HepG2 (cell line): Measurements from ENCODE around the gene ERCC6L2. TPM values are rescaled to one million over a fixed set of nuclear protein-coding genes. Genes with fewer than 3 reads are reported as not detected.

Experiments used
- DRAP1 ChIP-seq: IDR thresholded peaks from 2 replicates; pipeline ENCODE4 v1.6.1; 2016; ENCODE audit warnings: missing genetic modification reagents, missing compliant biosample characterization
- EP300 ChIP-seq, 3 experiments: sonication (generic) in 1 of 3; formaldehyde crosslinking in 1 of 3; IDR thresholded peaks; 2 replicates each; pipeline versions ENCODE4 v1.5.1 to v1.6.1; 2011 to 2020; ENCODE audit warnings: low read depth in 2 of 3, low read length in 2 of 3, borderline replicate concordance in 1 of 3, improper control_type of control experiment in 1 of 3, mild to moderate bottlenecking in 1 of 3, missing genetic modification reagents in 1 of 3, moderate library complexity in 1 of 3
- FOXA3 ChIP-seq: IDR thresholded peaks from 2 replicates; pipeline ENCODE4 v1.6.1; 2016; ENCODE audit warnings: missing genetic modification reagents, missing compliant biosample characterization
- KDM2A ChIP-seq: sonication (generic); formaldehyde crosslinking; IDR thresholded peaks from 2 replicates; pipeline ENCODE4 v1.4.0; 2020; ENCODE audit warnings: low read depth, missing genetic modification reagents, borderline replicate concordance
- MAFK ChIP-seq, 2 experiments: IDR thresholded peaks in 1 of 2; conservative IDR thresholded peaks in 1 of 2; 2 replicates each; pipeline ENCODE4 v1.6.1; 2011; ENCODE audit warnings: improper control_type of control experiment in 2 of 2, low read length in 2 of 2
- SAP130 ChIP-seq: IDR thresholded peaks from 2 replicates; pipeline ENCODE4 v1.6.1; 2016; ENCODE audit warnings: low read depth
- SP5 ChIP-seq: IDR thresholded peaks from 2 replicates; pipeline ENCODE4 v1.6.1; 2016; ENCODE audit warnings: low read depth, borderline replicate concordance
- TBX3 ChIP-seq: fragments of 450-650 bp; IDR thresholded peaks from 2 replicates; pipeline ENCODE4 v1.6.1; 2017; ENCODE audit warnings: antibody characterized with exemption, mild to moderate bottlenecking, inconsistent platforms, borderline replicate concordance
- ZBTB3 ChIP-seq: sonication (generic); formaldehyde crosslinking; IDR thresholded peaks from 2 replicates; pipeline ENCODE4 v1.4.0; 2020; ENCODE audit warnings: low read depth, mild to moderate bottlenecking, moderate library complexity, missing genetic modification reagents, borderline replicate concordance
- ZBTB7A ChIP-seq: sonication (generic); formaldehyde crosslinking; IDR thresholded peaks from 2 replicates; pipeline ENCODE4 v1.8.0; 2022; ENCODE audit warnings: mild to moderate bottlenecking, missing genetic modification reagents
- ZNF224 ChIP-seq: sonication (generic); formaldehyde crosslinking; IDR thresholded peaks from 2 replicates; pipeline ENCODE4 v1.5.0; 2020; ENCODE audit warnings: mild to moderate bottlenecking, missing genetic modification reagents
- ZNF264 ChIP-seq: sonication (generic); formaldehyde crosslinking; IDR thresholded peaks from 2 replicates; pipeline ENCODE4 v1.4.0; 2020; ENCODE audit warnings: missing genetic modification reagents
- ZNF292 ChIP-seq: sonication (generic); formaldehyde crosslinking; IDR thresholded peaks from 2 replicates; pipeline ENCODE4 v1.8.1; 2022; ENCODE audit warnings: mild to moderate bottlenecking, low read depth, missing genetic modification reagents, borderline replicate concordance
- ZNF431 ChIP-seq: sonication (generic); formaldehyde crosslinking; IDR thresholded peaks from 2 replicates; pipeline ENCODE4 v1.9.0; 2022; ENCODE audit warnings: missing genetic modification reagents, low read depth, mild to moderate bottlenecking, borderline replicate concordance
- ZNF44 ChIP-seq: sonication (generic); formaldehyde crosslinking; IDR thresholded peaks from 2 replicates; pipeline ENCODE4 v1.5.1; 2020; ENCODE audit warnings: mild to moderate bottlenecking, missing genetic modification reagents
- polyA plus RNA-seq, 8 experiments: library from polyadenylated mRNA; depleted of rRNA in 3 of 8; stranded (reverse) in 7 of 8; unstranded in 1 of 8; fragments of >200 nt; fragmentation: Illumina TruSeq in 4 of 8; extraction: Trizol in 4 of 8; gene quantifications; 2 replicates each; pipeline versions ENCODE4 v1.2.1 to v1.2.3, GENCODE V29; 2011 to 2016; ENCODE audit warnings: low read depth in 4 of 8, missing spikeins in 1 of 8, mixed read lengths in 1 of 8; ENCODE audit not compliant: insufficient read depth in 1 of 8
- total RNA-seq, 5 experiments: library from RNA; depleted of rRNA; stranded (reverse); fragments of >200 nt; fragmentation: Illumina TruSeq; extraction: Trizol; gene quantifications; 2 replicates each; pipeline ENCODE4 v1.2.3, GENCODE V29; 2016; ENCODE audit warnings: low read depth in 1 of 5
- TF ChIP-seq, protein P1 (sequence below): sonication (generic); formaldehyde crosslinking; IDR thresholded peaks from 2 replicates; pipeline ENCODE4 v1.4.0; 2020; ENCODE audit warnings: missing genetic modification reagents, borderline replicate concordance
- TF ChIP-seq, protein P2 (sequence below): sonication (generic); formaldehyde crosslinking; IDR thresholded peaks from 2 replicates; pipeline ENCODE4 v1.5.0; 2020; ENCODE audit warnings: missing genetic modification reagents

The ERCC6L2 gene
- total and polyA plus RNA-seq, 2 of the 13 experiments (the other 11 are each of a cell fraction or from before 2014, with no cell fraction given) = 13.4 to 45.9 TPM

DNA sequence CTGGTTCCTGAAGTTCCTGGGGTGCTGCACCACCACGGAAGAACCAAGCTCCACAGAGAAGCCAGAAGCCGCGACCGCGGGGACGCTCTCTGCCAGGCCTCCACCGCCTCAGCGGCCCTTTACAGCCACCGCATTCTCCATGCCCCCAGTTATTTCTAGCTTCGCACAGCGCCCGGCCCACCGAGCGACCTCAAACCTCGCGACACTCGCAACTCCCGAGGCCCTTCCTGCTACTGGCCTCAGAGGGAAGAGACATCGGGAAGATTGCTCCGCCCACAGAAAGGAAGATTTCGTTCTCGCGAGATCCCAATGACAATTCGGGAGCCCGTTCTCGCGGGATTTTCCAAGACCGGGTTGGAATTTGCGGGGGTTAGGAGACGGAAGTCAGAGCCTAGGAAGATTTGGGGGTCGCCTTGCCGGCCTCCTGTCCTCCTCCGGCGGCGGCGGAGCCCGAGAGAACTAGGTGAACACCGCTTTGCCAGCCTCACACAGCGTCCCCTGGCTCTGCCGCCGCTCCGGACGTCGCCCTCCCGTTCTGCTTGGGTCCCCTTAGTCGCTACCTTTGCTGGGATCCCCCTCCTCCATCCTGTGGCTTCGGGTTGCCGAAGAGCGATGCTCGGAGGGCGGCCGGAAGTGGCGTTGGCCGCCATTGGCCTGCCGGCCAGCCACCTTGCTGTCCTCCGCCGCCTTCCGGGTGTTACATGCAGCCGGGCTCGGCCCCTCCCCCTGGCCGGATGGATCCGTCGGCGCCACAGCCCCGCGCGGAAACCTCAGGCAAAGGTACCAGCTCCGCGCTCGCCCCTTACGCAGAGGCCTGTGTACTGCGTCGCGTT is at the start of gene ERCC6L2 (continued):
- TF ChIP-seq DRAP1 (CRISPR knock-in tag) (peak; percentile 91), SAP130 (CRISPR knock-in tag) (peak; percentile 88), KDM2A (CRISPR knock-in tag) (peak; percentile 96), ZNF224 (peak; percentile 95), TBX3 (peak; percentile 31; the same call in 1 of the 2 replicates), ZBTB7A (peak; percentile 32; the same call in 1 of the 2 replicates), MAFK (conservative IDR thresholded peaks at IDR 0.05 in 1 of 2, IDR thresholded peaks at IDR 0.05 in 1 of 2; ENCODE audit: low read length in 2 of 2) (no peak), ZBTB3 (0 out of 2 replicates have a peak, but pooled peaks have one; percentile 17), EP300 (IDR thresholded peaks at IDR 0.05; ENCODE audit: low read depth in 2 of 2, low read length in 2 of 2) (peak in 1 of 2 experiments; percentile 17; a peak in 2 of 4 replicates), EP300 (CRISPR knock-in tag; IDR thresholded peaks at IDR 0.05; ENCODE audit: borderline replicate concordance) (peak; percentile 33; the same call in 1 of the 2 replicates), ZNF292 (CRISPR knock-in tag) (peak; percentile 95), ZNF264 (peak; percentile 81), ZNF44 (peak; percentile 6; the same call in 1 of the 2 replicates), FOXA3 (CRISPR knock-in tag) (peak; percentile 62), SP5 (CRISPR knock-in tag) (peak; percentile 78), ZNF431 (0 out of 2 replicates have a peak, but pooled peaks have one; percentile 47)
- TF ChIP-seq, protein P1, sequence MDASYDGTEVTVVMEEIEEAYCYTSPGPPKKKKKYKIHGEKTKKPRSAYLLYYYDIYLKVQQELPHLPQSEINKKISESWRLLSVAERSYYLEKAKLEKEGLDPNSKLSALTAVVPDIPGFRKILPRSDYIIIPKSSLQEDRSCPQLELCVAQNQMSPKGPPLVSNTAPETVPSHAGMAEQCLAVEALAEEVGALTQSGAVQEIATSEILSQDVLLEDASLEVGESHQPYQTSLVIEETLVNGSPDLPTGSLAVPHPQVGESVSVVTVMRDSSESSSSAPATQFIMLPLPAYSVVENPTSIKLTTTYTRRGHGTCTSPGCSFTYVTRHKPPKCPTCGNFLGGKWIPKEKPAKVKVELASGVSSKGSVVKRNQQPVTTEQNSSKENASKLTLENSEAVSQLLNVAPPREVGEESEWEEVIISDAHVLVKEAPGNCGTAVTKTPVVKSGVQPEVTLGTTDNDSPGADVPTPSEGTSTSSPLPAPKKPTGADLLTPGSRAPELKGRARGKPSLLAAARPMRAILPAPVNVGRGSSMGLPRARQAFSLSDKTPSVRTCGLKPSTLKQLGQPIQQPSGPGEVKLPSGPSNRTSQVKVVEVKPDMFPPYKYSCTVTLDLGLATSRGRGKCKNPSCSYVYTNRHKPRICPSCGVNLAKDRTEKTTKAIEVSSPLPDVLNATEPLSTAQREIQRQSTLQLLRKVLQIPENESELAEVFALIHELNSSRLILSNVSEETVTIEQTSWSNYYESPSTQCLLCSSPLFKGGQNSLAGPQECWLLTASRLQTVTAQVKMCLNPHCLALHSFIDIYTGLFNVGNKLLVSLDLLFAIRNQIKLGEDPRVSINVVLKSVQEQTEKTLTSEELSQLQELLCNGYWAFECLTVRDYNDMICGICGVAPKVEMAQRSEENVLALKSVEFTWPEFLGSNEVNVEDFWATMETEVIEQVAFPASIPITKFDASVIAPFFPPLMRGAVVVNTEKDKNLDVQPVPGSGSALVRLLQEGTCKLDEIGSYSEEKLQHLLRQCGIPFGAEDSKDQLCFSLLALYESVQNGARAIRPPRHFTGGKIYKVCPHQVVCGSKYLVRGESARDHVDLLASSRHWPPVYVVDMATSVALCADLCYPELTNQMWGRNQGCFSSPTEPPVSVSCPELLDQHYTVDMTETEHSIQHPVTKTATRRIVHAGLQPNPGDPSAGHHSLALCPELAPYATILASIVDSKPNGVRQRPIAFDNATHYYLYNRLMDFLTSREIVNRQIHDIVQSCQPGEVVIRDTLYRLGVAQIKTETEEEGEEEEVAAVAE (CRISPR knock-in tag) = 0 out of 2 replicates have a peak, but pooled peaks have one; percentile 24
- TF ChIP-seq, protein P2, sequence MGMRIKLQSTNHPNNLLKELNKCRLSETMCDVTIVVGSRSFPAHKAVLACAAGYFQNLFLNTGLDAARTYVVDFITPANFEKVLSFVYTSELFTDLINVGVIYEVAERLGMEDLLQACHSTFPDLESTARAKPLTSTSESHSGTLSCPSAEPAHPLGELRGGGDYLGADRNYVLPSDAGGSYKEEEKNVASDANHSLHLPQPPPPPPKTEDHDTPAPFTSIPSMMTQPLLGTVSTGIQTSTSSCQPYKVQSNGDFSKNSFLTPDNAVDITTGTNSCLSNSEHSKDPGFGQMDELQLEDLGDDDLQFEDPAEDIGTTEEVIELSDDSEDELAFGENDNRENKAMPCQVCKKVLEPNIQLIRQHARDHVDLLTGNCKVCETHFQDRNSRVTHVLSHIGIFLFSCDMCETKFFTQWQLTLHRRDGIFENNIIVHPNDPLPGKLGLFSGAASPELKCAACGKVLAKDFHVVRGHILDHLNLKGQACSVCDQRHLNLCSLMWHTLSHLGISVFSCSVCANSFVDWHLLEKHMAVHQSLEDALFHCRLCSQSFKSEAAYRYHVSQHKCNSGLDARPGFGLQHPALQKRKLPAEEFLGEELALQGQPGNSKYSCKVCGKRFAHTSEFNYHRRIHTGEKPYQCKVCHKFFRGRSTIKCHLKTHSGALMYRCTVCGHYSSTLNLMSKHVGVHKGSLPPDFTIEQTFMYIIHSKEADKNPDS (CRISPR knock-in tag) = no peak
